Kasumi-1 (cell line): ENCODE data around the gene CFAP77.
A peak's percentile ranks its signal among the peaks of the same experiment; 100 is the strongest.

ENCODE experiments used
- DNase-seq, 2 experiments: peaks; one replicate each; lab custom pipeline; 2025; lab: John Stamatoyannopoulos, UW

The CFAP77 gene

DNA sequence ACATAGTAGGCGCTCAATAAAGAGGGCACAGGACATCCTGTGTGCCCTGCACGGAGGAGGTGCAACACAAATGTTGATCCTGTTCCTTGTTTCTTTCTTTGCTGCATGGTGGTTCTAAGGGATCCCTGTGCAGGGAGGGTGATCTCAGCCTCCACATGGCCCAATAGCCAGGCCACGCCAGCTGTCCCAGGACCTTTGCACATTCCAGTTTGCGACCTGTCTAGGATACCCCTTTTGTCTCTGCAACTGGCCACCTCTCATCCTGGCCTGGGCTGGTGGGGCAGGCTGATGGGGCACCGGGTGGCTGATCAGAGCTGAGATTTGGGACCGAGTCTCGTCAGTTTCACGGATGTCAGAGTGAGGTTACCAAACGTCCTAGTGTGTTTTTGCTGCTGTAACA lies 79.5 kb downstream of the CFAP77 start:
- DNase-seq = no peak

DNA sequence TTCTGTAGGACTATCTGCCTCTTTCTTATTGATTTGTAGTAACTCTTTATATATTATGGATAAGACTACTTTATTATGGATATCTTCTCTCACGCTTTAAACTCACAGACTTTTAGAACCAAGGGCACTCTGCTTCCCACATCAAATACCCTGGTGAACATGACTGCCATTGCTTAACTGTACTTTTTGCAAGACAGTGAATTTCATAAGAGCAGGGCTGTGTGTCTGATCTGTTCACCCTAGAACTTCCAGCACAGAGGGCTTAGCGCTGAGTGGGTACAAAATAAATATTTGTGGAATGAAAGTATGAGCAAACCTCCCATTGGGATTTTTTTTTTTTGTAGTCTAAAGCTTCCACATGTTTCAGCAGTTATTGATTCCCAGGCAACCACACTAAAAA lies 84.8 kb downstream of the CFAP77 start:
- DNase-seq = no peak

DNA sequence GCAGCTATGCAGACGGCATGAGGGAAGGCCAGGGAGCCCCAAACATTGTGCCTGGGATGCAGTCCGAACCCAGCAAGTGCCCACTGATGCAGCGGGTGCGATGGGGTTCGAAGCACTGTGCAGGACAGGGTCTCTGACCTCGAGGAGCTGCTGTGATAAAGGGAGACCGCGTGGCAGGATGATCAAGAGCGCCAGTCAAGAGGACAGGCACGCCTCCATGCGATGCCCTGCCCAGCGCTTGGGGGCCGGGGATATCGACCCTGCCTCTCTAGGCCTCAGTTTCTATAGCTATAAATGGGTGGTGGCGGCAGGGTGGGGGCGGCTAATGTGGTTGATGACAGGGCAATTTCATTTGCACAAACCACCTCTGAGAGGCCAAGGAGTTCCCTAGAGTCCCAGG lies 87.7 kb downstream of the CFAP77 start:
- DNase-seq = no peak

DNA sequence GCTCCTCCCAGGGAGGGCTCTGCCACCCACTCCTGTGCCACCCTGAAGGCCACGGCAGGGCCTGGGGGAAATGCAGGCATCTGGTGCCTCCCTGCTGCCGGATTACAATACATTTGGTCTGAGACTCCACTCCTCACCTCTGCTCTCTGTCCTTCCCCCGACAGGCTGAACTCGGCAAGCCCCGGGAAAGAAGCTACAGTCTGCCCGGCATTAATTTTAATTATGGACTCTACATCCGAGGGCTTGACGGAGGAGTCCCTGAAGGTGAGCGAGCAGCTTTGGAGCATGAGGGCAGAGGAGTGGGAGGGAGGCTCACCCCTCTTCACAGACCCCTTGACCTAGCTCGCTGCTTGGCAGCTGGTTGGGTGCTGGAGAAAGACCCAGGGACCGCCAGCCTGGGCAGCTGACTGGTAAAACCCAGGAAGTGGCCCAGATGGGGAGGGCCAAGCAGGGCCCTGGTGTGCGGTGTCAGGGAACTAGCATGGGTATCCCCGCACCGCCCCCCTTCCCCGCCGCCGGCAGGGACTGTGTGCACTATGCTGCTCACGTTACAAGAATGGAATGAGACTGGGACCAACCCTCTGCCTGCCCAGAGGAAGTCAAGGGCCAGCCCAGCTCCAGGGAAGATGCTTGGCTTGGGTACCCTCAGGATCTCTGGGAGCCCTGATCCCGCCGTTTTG lies 88.7 kb downstream of the CFAP77 start:
- no peak for DNase-seq

DNA sequence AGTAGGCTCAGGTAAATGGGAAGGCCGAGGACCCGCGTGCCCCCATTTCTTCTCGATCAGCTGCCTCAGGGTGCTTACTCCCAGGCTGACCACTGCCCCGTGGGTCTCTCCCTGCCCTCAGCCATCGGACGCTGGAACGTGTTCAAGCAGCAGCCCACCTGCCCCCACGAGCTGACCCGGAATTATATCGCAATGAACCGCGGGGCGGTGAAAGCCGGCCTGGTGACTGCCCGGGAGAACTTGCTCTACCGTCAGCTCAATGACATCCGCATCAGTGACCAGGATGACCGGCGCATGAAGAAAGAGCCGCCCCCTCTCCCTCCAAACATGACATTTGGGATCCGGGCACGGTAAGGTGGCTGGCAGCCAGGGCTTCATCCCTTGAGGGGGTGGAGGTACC lies 89.2 kb downstream of the CFAP77 start:
- no peak for DNase-seq

DNA sequence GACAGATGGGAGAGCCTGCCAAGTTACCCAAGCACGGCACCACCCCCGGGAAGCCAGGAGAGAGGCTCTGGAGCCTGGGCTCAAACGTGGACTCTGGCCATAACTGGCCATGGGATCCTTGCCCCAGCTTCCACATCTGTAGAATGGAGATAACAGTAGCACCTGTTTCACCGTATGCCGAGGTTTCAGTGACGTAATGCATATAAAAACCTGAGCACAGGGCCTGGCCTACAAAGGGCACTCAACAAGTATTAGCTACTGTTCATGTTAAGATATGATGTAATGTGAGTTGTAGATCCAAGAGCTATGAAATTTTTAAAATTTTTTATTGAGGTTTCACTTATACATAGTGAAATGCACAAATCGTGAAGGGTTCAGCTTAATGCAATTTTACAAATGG lies 90.2 kb downstream of the CFAP77 start:
- DNase-seq = no peak

DNA sequence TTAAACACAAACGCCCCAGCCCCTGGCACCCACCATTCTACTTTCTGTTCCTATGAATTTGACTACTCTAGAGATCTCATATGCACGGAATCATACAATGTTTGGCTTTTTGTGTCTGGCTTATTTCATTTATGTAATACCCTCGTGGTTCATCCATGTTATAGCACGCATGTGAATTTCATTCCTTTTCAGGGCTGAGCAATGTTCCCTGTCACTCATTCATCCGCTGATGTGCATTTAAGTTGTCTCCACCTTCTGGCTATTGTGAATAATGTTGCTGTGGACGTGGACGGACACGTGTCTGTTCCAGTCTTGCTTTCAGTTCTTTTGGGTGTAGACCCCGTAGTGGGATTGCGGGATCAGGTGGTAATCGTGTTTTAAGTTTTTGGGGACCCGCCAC lies 92.5 kb downstream of the CFAP77 start:
- no peak for DNase-seq

DNA sequence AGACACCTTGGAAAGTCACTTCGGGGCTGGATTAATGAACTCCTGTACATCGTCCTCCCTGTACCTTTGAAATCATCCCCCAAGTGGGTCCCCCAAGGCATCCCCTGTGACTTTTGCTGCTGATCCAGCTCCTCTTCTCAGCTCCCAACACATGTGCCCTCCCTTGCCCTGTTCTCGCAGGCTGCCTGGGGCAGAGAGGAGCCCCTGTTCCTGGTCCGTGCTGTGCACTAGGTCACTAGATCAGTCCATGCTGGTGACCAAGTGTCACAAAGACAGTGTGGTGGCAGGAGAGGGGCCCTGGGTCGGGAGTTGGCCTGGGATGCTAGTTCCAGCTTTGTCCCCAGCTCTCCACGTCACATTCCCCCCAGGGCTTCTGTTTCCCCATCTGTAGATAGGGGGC lies 93.1 kb downstream of the CFAP77 start:
- DNase-seq = no peak

DNA sequence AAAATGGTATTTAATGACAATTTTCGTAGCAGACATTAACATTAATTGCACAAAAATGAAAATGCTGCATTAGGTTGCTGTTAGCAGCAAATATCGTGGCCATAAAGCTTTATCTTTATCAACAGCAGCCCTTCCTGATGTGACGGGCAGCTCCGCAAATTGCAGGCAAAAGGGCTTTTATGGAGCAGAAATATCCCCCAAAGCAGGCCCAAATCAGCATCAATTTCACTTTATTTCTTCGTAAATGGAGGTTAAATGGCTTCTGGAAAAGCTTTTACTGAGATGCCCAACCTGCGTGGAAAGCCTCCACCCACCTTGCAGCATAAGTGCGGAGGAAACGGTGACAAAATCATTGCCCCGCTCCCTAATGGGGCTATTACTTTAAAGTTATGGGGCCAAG lies 94.5 kb downstream of the CFAP77 start:
- DNase-seq = no peak

DNA sequence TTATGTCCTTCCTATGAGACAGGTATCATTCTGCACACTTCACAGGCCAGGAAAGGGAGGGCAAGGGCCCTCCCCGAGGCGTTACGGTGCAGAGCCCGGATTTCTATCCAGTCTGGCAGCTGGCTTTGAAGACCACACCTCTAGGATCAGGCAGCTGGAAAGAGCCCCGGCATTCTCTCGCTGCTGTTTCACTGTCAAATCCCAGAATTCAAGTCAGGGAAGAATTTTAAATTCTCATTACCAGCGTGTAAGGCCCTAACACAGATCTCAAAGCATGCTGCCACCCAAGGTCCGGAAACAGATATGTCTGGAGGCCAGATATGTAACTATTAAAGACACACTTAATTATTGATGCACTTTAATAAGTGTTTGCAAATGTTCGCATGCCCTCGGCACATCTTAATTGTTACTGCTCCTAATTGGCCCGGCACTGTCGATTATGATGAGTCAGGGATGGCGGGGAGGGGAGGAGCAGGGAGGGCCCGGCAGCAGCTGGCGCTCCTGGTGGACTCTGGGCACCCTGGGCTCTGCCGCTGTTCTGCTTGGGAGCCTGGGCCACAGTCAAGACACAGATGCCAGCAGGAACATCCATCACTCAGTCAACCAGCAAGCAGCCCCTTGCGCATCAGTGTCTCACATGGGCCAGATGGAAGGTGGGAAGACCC lies 96.1 kb downstream of the CFAP77 start:
- no peak for DNase-seq

DNA sequence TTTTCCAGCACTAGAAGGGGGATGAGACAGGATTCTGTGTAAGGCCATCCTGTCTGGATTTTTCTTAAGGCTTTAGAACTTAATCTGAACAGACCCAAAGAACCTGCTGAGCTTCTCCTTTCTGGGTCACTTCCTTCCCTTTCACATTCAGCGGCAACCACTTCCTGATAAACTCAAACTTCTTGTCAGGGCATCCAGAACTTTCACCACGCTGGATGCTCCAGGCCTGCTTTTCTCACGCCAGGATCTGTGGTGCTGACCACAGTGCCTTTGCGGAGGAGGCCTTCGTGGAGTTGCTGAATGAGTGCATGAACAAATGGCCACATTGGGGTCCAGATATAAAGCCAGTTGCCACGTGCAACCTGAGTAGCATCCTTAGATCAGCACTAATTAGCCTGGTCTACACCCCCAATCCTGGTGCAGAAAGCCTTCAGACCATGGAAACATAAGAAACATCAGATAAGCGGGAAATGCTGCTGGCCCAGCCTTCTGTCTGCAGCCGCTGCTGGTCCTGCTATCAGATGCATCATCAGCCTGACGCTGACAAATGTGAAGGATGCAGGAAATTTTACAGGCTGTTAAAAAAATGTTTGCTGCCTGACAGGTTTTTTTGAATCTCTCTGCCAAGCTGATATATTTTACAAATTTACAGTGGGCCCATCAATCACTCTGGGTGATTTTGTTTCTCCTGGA lies 97.1 kb downstream of the CFAP77 start:
- peak; percentile 20 to 44 for DNase-seq

DNA sequence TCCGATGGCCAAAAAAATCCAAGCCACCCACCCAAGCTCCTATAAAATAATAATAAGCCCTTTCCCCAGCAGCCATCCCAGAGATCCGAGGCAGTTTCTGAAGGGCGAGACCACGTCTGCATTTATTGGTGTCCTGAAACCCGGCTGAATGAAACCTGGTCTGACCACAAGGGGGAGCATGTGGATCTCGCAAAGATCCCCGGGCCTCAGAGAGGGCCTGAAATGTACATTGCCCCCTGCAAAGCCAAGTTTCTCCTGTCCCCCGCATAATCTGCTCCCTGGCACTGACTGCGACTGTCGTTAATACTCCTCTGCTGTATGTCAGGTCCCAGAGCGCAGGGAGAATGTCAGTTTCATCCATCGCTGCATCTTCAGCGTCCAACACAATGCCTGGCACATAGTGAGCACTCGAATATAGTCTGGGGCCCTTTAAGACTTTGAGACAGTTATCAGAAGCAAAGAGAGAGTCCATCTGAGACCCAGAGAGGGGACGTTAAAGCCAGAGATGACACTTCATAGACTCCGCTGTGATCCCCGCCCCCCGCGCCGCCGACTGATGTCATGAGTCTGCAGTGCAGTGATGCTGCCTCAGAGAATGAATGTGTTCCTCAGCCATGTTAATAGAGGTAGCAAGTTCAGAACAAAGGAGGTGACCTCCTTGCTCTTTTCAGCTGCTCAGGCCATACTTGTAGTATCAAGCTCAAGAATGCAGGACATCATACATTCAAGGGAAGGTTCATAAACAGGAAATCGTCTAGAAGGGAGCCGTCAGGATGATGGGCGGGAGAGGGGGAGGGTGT lies 97.9 kb downstream of the CFAP77 start:
- DNase-seq = peak; percentile 74 to 75

DNA sequence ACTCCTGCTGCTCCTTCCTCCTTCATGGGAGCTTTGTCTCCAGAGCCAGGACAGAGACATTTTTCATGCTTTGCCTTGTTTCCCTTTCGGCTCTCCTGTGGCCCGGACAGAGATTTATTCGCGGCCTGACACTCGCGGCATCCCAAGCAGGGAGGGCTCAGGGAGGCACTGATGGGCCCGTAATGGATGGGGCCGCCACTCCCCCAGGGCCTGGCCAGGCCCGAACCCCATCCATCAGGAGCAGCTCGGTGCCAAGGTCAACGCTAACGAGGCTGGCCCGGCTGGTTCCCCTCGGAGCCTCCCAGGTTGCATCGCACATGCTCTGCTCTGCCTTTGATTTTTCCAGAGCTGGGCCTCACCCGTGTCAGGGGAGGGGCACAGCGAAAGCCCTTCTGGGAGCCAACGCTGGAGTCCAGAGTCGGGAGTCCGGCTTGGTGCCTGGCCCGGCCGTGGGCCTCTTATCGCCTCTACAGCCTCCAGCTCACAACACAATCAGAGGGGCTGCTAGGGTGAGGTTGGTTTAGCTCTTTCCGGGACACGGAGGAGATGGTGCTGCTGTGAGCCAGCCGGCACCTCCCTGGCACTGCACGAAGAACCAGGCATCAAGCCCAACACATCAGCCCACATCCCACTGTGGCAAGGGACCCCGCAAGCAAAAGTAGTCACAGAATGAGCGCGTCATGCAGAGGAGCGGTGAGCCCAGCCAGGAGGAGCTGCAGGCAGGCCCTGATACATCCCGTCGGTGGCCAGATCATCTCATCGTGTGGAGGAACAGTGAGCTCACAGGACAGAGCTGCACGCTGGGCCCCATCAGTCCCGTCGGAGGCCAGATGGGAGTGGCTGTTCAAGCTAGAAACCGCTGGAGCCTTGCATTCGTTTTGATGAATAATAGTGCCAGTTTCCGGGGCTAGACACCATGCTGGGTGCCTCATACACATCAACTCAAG lies 100.2 kb downstream of the CFAP77 start:
- DNase-seq = no peak

DNA sequence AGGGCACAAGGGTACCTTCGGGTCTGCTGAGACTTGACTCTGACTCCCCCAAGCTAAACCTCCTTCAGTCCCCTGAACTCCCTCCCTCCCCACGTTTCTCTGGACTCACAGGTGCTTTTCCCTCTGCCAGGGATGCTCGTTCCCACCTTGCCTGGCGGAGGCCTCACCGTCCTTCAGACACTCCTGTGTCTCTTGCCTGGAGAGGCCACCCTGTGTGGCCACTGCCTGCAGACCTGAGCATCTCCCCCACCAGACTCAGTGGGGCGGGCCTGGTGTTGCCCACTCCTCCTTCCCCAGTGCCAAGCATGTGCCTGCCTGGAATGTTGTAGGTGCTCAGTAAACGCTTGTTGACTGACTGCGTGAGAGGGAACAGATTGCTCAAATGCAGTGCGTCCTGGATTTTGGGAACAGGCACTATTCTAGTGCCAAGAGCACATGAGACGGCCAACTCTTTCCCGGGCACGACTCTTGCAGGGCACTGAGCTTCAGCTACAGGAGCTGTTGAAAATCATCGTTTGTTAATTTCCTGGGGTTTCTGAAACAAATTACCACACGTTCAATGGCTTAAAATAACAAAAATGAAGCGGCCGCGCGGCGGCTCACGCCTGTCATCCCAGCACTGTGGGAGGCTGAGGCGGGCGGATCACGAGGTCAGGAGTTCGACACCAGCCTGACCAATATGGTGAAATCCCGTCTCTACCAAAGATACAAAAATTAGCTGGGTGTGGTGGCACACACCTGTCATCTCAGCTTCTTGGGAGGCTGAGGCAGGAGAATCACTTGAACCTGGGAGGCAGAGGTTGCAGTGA lies 101.4 kb downstream of the CFAP77 start:
- no peak for DNase-seq

DNA sequence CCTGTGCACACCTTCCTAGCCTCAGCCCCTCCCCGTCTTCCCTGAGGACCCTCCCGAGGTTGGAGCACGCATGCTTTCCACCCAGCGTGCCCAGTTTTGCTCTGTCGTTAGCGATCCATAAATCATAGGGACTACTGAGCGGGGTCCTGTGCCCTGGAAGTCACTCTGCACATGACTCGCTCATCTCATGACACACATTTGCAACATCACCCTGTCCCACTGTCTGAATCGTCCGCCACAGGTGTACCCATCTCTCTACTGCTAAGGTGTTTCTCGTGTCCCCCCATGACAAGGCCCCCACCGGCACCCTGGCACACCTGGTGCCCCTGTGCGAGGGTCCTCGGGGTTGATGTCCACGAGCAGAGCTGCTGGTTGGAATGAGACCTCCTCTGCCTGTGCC lies 103.4 kb downstream of the CFAP77 start:
- DNase-seq = no peak

DNA sequence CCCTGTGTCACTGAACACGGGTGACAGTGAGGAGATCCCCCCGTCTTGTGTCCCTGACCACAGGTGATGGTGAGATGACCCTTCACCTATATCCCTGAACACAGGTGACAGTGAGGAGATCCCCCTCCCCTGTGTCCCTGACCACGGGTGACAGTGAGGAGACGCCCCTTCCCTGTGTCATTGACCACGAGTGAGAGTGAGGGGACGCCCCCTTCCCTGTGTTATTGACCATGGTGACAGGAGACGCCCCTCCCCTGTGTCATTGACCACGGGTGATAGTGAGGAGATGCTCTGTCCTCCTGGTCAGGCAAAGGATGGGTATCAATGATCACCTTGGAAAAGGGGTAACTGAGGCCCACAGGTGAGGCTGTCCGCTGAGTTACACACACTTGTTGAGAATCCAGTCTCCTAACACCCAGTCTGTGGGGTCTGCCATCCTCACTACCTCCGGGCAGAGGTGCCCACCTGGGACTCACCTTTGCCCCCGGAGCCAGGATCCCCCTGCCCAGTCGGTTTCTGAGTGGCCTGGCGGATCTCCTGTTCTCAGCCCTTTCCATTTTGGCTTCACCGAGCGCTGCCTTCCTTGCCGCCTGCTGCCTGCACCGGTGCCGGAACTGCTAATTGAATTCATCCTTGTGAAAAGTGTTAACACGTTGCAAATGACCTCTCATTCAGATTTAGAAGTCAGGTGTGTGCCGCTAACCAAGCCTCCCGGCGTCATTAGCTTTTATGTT lies 104.2 kb downstream of the CFAP77 start:
- DNase-seq = no peak

DNA sequence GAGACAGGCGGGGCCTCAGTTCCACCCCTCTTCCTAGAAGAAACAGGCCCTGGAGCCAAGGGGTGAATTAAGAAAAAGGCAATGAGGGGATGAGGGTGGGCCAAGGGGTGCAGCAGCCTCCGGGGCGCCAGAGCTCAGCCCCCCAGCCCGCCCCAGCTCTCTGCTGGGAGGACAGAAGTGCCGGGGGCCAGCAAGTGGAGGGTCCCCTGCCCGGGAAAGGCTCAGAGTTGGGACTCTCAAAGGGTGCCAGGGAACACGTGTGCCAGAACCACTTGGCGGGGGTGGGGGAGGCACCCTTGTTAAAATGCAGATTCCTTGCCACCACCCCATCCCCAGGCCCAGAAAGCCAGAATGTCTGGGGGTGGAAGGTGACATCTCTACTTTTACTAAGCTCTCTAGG lies 104.8 kb downstream of the CFAP77 start:
- no peak for DNase-seq

DNA sequence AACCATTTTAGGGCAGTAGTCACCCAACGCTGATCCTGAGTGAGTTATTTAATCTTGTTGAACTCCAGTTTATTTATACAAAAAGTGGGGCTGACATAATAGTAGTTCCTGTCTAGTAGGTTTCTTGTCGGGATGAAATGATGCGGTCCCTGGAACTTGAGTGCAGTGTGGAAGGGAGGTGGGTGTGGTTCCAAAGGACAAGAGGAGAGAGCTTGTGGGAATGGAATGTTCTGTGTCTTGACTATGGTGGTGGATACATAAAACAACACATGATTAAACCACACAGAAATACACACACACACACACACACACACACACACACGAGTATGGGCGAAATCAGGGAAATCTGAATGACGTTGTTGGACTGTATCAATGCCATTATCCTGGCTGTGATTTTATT lies 106.3 kb downstream of the CFAP77 start:
- DNase-seq = no peak

DNA sequence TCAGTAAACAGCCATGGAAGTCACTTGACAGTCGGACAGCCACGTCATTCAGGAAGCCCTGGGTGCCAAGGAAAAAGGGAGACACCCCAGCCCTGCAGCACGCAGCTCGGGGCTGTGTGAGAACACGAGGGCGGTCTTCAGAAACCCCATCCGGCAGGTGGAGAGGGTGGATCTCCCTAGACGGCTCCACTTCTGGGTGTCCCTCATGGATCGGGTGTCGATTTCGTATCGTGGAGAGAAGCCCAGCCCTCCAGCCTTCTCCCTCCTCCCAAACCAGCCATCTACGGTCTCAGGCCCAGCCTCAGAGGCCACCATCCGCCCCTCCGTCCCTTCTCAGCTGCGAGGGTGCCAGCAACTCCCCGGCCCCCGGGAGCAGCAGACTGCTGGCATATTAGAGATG lies 106.9 kb downstream of the CFAP77 start:
- DNase-seq = no peak
